KMS-11 (cell line): ENCODE measurements around the gene DTHD1.

Experiments
- H2AFZ ChIP-seq: fragments of 200-600 bp; sonication (generic); 2 replicates; pipeline ENCODE4 v1.6.1; 2016; ENCODE audit warnings: antibody characterized with exemption, mixed run types, low read depth
- H3K27ac ChIP-seq: fragments of 200-600 bp; sonication (generic); 2 replicates; pipeline ENCODE4 v1.6.1; 2016; ENCODE audit warnings: mild to moderate bottlenecking, mixed run types
- H3K27me3 ChIP-seq: fragments of 200-600 bp; sonication (generic); 2 replicates; pipeline ENCODE4 v1.6.1; 2017; ENCODE audit warnings: mild to moderate bottlenecking, low read depth, mixed run types, moderate library complexity; ENCODE audit not compliant: insufficient read depth
- H3K36me3 ChIP-seq: fragments of 200-600 bp; sonication (generic); 2 replicates; pipeline ENCODE4 v1.6.1; 2017; ENCODE audit warnings: mild to moderate bottlenecking, mixed run types; ENCODE audit not compliant: insufficient read depth
- H3K4me1 ChIP-seq: fragments of 200-600 bp; sonication (generic); 2 replicates; pipeline ENCODE4 v1.6.1; 2016; ENCODE audit warnings: mild to moderate bottlenecking, low read depth, mixed run types; ENCODE audit not compliant: poor library complexity, severe bottlenecking
- H3K4me2 ChIP-seq: fragments of 200-600 bp; sonication (generic); 2 replicates; pipeline ENCODE4 v1.7.0; 2016; ENCODE audit warnings: mild to moderate bottlenecking, mixed run types
- H3K4me3 ChIP-seq: fragments of 200-600 bp; sonication (generic); IDR thresholded peaks from 2 replicates; pipeline ENCODE4 v1.6.1; 2017; ENCODE audit warnings: low read depth, low read length, mixed read lengths; ENCODE audit not compliant: insufficient read depth
- H3K79me2 ChIP-seq: fragments of 200-600 bp; sonication (generic); 2 replicates; pipeline ENCODE4 v1.6.1; 2016; ENCODE audit warnings: low read depth, mixed run types; ENCODE audit not compliant: insufficient read depth
- H3K9ac ChIP-seq: fragments of 200-600 bp; sonication (generic); 2 replicates; pipeline ENCODE4 v1.6.1; 2016; ENCODE audit warnings: mild to moderate bottlenecking, mixed run types
- H4K20me1 ChIP-seq: fragments of 200-600 bp; sonication (generic); 2 replicates; pipeline ENCODE4 v1.6.1; 2016; ENCODE audit warnings: mild to moderate bottlenecking, mixed run types; ENCODE audit not compliant: insufficient read depth
- TF ChIP-seq, protein P1 (sequence below): fragments of 200-600 bp; sonication (generic); conservative IDR thresholded peaks from 2 replicates; pipeline ENCODE4 v1.6.1; 2017; ENCODE audit warnings: low read depth, mild to moderate bottlenecking, antibody characterized with exemption, low read length, moderate library complexity, mixed read lengths

DTHD1 gene

DNA sequence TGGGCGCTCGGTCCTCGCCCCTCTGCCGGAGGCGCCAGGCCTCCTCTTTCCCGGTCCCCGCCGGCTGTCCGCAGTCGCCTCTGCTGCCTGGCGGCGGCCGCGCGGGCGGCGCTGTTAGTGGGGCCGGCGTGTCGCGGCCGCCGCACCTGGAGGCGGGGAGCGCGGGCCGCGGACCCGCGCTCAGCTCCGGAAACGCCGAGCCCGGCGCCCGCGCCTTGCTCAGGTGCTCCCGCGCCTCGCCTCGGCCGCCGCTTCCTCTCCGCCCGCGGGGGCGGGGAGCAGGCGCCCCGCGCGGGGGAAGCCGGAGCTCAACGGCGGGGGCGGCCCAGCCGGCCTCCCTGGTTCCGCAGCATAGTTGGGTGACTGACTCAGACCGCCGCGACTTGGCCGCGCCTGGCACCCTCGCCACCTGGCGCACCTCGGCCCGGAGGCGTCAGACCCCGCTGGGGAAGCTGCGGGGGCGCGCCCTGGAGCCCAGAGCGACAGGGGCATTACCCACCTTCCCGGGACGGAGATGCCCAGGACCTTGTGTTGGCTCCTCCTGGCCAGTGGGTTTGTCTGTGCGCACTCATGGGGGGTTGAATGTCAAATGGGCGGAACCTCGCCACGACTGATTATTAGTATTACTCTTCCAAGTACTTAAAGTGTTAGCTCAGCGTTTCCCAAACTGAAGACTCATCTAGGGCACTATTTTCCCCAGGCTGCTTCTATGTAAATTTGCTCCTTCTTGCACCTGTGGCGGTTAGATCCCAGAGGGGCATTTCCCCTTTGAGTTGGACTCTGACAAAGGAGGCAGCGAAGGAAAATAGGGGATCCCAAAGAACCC lies 36.9 kb upstream of the DTHD1 start, which contains the start of gene ARAP2:
Gene ARAP2 (minus strand): TSS at position 258 of the 826 bp plus-strand sequence. CDS start 15,028 bp downstream, outside the sequence.
- Histone ChIP-seq H3K9ac (peak within 1 kb of the TSS; percentile 59; the same call in 1 of the 2 replicates), H4K20me1 (no peaks in the 10 kb centered on the region), H3K79me2 (no peaks in the 10 kb centered on the region), H3K4me3 (no peak within 1 kb of the TSS), H3K27me3 (no peaks in the 10 kb centered on the region), H3K4me2 (peak within 1 kb of the TSS; percentile 48), H3K4me1 (peaks cover 12% of the 10 kb centered on the region), H3K27ac (peak within 1 kb of the TSS; percentile 39; the same call in 1 of the 2 replicates), H3K36me3 (no peaks in the 10 kb centered on the region), H2AFZ (peak within 1 kb of the TSS; percentile 78)
- TF ChIP-seq, protein P1, sequence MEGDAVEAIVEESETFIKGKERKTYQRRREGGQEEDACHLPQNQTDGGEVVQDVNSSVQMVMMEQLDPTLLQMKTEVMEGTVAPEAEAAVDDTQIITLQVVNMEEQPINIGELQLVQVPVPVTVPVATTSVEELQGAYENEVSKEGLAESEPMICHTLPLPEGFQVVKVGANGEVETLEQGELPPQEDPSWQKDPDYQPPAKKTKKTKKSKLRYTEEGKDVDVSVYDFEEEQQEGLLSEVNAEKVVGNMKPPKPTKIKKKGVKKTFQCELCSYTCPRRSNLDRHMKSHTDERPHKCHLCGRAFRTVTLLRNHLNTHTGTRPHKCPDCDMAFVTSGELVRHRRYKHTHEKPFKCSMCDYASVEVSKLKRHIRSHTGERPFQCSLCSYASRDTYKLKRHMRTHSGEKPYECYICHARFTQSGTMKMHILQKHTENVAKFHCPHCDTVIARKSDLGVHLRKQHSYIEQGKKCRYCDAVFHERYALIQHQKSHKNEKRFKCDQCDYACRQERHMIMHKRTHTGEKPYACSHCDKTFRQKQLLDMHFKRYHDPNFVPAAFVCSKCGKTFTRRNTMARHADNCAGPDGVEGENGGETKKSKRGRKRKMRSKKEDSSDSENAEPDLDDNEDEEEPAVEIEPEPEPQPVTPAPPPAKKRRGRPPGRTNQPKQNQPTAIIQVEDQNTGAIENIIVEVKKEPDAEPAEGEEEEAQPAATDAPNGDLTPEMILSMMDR = no peak

DNA sequence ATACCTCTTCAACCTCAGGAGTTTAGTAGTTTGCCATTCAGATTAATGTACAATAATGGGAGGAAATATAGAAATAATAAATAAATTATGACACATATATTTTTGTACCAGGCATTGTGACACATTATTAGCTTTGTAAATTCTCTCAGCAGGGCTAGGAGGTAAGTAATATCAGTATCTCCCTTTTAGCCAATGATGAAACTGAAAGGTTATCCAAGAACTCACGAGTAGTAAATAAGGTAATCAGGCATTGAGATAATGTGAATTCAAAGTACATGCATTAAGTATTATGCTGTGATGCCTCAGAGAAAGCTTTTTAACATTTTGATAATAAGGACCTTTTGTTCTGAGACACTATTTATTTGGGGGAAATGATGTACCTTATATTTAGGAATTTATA lies 31.8 kb upstream of the DTHD1 start:
- no peak overlapping the region for H3K4me2 ChIP-seq

DNA sequence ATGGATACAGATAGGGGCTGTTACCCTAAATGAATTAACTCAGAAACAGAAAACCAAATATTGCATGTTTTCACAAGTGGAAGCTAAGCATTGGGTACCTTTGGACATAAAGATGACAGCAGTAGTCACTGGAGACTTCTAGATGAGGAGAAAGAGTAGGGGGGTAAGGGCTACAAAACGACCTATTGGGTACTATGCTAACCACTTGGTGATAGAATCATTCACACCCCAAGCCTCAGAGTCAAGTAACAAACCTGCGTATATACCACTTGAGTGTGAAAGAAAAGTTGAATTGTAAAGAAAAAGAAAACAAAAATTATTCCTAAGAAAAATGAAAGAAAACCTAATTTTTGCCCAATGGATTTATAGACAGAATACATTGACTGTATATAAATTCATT lies 29.4 kb upstream of the DTHD1 start:
- no peak overlapping the region for H3K9ac ChIP-seq
- no peak overlapping the region for H3K4me2 ChIP-seq
- H3K4me1 ChIP-seq = no peaks in the 10 kb centered on the region
- H3K79me2 ChIP-seq = no peaks in the 10 kb centered on the region
- no peak overlapping the region for H2AFZ ChIP-seq
- no peak overlapping the region for H3K27ac ChIP-seq
- no peaks in the 10 kb centered on the region for H4K20me1 ChIP-seq
- TF ChIP-seq, protein P1 = no peak
- H3K36me3 ChIP-seq = no peaks in the 10 kb centered on the region
- H3K4me3 ChIP-seq = no peak overlapping the region
- no peaks in the 10 kb centered on the region for H3K27me3 ChIP-seq

More for the DNA sequence above, 31.8 kb upstream of the DTHD1 start:
- Histone ChIP-seq H3K27ac (no peak overlapping the region), H3K36me3 (no peaks in the 10 kb centered on the region), H3K4me1 (no peaks in the 10 kb centered on the region), H2AFZ (no peak overlapping the region), H3K27me3 (no peaks in the 10 kb centered on the region), H3K9ac (no peak overlapping the region), H4K20me1 (no peaks in the 10 kb centered on the region), H3K4me3 (no peak overlapping the region), H3K79me2 (no peaks in the 10 kb centered on the region)
- TF ChIP-seq, protein P1 = no peak

DNA sequence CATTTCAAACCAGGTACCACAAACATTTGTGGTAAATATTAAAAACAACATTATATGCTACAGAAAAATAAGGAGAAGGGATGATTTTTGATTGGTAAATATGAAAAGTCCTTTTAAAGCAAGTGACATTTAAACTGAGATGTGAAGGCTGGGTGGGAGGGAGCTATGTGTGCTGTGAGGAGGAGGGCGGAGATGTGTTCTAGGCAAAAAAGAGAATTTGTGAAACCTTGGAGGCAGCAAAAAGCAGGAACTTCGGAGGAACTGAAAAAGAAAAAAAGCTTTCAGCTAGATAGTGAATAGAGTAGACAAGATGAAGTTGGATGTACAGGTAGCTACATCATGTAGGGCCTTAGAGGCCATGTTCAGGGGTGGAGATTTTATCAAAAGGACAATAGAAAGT lies 27.0 kb upstream of the DTHD1 start:
- Histone ChIP-seq H3K9ac (no peak overlapping the region), H3K4me2 (no peak overlapping the region), H3K27me3 (no peaks in the 10 kb centered on the region)

More for the DNA sequence above, 27.0 kb upstream of the DTHD1 start:
- no peaks in the 10 kb centered on the region for H3K79me2 ChIP-seq
- H3K36me3 ChIP-seq = no peaks in the 10 kb centered on the region
- TF ChIP-seq, protein P1 = no peak
- no peak overlapping the region for H3K27ac ChIP-seq
- H4K20me1 ChIP-seq = no peaks in the 10 kb centered on the region
- no peak overlapping the region for H2AFZ ChIP-seq
- no peaks in the 10 kb centered on the region for H3K4me1 ChIP-seq
- no peak overlapping the region for H3K4me3 ChIP-seq
